GM18907 (cell line): ENCODE measurements around the gene HACD4.
A peak's percentile ranks its signal among the peaks of the same experiment; 100 is the strongest.
"Not testable (repeated sequence)": the region's sequence is repeated elsewhere in the genome, so short reads cannot be mapped to it uniquely, and the experiment has no call there.

Experiments used
- ATAC-seq: cut with Tn5 transposase; IDR thresholded peaks from one replicate; pipeline ENCODE4 v1.9.1; 2021; ENCODE audit warnings: mild to moderate bottlenecking, moderate library complexity; ENCODE audit not compliant: unreplicated experiment

HACD4 gene

DNA sequence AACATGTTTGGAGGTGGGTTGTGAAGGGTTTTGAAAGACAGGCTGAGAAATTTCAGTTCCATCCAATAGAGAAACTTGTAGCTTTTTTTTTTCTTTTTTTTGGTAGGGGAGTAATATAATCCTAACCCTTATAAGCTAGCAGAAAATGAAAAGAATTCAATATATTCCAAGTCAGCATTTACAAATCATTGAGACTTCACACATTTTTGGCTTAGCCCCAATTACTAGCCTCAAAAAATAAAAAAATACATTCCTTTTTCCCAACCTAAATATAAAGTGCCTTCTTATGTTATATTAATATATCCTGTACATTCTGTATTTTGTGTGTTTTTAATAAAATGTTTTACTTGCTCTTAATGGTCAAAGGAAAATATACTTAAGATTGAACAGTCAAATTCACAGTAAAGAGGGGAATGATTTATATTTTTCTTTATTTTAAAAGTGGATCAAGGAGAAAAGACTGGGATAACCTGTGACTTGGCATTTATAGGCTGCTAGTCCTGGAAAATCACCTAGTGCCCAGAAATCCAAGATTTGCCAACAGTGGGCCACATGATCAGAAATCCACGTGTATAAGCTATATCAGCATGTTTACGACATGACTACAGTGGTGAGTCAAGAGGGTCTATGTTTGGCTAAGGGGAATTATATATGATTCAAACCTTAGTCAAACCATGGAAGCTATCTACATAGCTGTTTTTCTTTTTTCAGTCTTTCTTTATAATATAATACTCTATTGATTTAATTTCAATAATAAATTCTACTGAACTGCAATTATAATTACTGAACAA is 14.5 kb downstream of the HACD4 start:
- no peak for ATAC-seq

DNA sequence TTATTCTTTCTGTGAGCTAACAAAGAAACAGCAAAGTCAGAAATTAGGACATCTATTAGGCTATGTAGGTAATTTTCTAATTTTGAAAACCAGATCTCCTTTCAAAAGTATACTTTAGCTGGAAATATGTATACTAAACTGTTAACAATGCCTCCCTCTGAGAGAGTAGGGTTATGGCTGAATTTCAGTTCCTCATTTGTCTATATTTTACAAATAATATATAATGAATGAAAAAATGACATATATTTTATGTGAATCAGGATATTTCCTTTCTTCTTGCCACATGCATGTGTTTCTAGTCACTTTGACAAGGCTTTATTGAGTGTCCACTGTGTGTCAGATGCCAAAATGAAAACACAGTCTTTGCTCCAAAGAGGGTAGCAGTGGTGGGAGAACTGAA is 15.4 kb downstream of the HACD4 start:
- ATAC-seq: no peak

- no peak for ATAC-seq
Measured at GRCh38 chr9:21015129-21015815, 16.2 kb downstream of the HACD4 start.

GRCh38 chr9:21002040-21002439 is 29.4 kb downstream of the HACD4 start:
- no peak for ATAC-seq

DNA sequence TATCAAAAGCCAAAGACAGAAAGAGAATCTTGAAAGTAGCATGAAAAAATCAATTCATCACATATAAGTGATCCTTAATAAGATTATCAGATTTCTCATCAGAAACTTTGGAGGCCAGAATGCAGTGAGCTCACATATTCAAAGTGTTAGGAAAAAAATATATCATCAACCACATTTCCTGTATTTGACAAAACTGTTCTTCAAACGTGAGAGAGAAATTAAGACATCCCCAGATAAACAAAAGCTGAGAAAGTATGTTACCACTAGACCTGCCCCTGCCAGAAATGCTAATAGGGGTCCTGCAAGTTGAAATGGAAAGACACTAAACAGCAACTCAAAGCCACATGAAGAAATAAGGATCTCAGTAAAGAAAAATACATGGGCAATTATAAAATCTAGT is 29.9 kb downstream of the HACD4 start:
- ATAC-seq: no peak

GRCh38 chr9:20997503-20998076 is 33.9 kb downstream of the HACD4 start:
- peak; percentile 75 for ATAC-seq

- ATAC-seq: peak; percentile 87
Measured at GRCh38 chr9:20996809-20997208, 34.6 kb downstream of the HACD4 start.

- ATAC-seq: no peak
Measured at GRCh38 chr9:20995616-20996015, 35.8 kb downstream of the HACD4 start.

DNA sequence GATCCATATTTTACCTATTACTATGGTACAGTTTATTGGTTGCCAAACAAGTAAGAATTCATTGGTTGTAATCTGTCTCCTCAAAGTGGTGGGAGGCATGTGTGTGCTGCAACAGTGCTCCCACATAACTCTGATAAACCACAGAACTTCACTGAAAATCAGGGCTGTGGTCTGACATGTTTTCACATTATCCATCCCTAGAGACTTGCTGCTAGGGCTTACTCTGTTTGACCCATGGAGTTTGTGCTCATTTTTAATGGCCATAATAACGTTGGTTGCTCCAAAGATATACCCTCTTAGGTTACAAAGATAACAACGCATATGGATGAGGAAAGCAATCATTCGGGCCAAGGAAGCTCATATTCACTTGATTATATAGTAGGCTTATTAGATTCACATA is 37.0 kb downstream of the HACD4 start:
- no peak for ATAC-seq

- no peak for ATAC-seq
Measured at GRCh38 chr9:20990867-20991266, 40.6 kb downstream of the HACD4 start.

DNA sequence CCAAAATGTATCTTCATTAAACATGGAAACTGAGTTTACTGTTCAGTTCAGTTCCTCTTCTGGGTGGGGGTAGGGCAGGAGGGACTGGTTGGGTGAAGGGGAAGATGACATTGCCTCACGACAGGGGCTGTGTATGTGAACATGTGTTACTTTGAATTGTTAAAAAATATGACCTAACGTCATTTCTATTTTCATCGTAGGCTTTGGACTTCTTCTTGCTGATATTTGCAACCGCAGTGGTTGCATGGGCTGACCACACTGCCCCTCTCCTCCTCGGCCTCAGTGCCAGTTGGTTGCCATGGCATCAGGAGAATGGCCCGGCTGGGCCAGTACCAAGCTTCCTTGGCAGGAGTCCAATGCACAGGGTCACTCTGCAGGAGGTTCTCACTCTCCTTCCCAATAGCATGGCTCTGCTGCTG is 41.5 kb downstream of the HACD4 start:
- ATAC-seq: no peak

- no peak for ATAC-seq
Measured at GRCh38 chr9:20988671-20989315, 42.6 kb downstream of the HACD4 start.

DNA sequence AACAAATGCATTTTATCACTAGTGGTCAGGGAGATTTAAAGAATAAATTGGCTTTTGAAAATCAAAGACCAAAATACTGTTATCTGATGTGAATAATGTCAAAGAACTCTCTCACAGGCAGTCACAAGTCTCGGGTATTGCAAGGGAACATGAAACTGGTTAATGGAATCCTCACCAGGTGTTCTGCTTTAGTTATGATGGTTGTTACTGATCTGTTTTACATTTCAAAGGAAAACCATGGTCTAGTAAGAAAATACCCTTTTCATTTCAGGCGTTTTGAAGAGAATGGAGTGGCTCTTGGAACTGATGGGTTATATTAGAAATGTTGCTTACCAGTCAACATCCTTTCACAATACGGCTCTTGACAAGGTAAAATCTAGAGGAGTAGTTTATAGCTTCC is 43.4 kb downstream of the HACD4 start:
- ATAC-seq: no peak

GRCh38 chr9:20987521-20987920 is 43.9 kb downstream of the HACD4 start:
- no peak for ATAC-seq

- no peak for ATAC-seq
Measured at GRCh38 chr9:20985851-20986600, 45.4 kb downstream of the HACD4 start.

- no peak for ATAC-seq
Measured at GRCh38 chr9:20984506-20984905, 46.9 kb downstream of the HACD4 start.

DNA sequence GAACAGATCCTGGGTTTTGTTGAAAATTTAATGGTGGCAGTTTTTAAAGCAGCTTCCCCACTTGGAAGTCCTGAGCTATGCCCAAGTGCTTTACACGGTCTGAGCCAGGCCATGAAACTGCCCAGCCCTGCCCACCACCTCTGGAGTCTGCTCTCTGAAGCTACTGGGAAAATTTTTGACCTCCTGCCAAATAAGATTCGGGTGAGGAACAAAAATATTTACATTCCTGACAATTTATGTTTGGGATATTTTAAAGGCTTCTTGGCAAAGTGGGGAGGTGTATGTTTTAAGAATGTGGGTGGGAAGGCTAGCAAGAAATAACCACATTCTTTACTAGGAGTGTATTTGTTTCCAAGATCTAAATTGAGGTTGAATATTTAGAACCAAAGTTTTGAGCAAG is 50.0 kb downstream of the HACD4 start:
- no peak for ATAC-seq

- peak; percentile 76 for ATAC-seq
Measured at GRCh38 chr9:20980832-20981455, 50.5 kb downstream of the HACD4 start.

GRCh38 chr9:20978249-20978648 is 53.2 kb downstream of the HACD4 start:
- ATAC-seq: no peak

DNA sequence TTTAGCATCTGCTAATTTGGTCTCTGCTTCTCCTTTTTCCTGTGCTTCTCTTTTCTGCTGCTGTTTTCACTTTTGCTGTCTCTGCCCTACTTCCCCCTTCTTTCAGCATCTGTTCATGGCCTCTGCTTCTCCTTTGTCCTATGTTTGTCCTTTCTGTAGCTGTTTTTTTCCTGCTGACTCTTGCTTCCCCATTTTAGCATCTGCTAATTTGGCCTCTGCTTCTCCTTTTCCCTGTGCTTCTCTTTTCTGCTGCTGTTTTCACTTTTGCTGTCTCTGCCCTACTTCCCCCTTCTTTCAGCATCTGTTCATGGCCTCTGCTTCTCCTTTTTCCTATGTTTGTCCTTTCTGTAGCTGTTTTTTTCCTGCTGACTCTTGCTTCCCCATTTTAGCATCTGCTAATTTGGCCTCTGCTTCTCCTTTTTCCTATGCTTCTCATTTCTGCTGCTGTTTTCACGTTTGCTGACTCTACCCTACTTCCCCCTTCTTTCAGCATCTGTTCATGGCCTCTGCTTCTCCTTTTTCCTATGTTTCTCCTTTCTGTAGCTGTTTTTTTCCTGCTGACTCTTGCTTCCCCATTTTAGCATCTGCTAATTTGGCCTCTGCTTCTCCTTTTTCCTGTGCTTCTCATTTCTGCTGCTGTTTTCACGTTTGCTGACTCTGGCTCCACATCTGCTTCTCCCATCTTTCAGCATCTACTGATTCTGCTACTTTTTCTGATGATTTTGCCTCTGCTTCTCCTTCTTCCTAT is 57.1 kb downstream of the HACD4 start:
- not testable (repeated sequence) for ATAC-seq
